ENCODE measurements around the gene GRIK4. TPM values are rescaled to one million over a fixed set of nuclear protein-coding genes. Genes with fewer than 3 reads are reported as not detected.
A peak's percentile ranks its signal among the peaks of the same experiment; 100 is the strongest.

GRIK4 gene
- total and polyA plus RNA-seq, 4 donors: 0.05 to 0.25 (median 0.06) TPM; not detected in 1

DNA sequence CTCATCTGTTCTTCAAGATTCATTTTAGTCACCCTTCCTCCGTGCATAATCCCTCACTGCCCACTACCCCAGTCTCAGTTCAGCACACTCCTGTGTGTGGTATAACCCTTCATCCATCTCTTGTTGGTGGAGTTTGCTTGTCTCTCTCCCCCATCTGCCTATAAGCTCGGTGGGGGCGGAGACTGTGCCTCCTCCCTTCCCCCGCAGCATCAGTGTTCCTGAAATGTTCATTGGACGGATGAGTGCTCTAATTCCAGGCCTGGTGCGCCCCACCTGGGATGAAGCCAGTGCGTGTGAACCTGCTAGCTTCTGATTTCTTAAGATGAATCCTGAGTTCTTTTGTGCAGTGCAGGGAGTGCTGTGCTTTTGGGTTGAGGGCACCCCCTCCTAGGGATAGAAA lies 100.0 kb downstream of the GRIK4 start:
- WGBS: 83% methylated on average over 7 of the region's 7 CpGs
- no peak overlapping the region for H3K9ac ChIP-seq (ENCODE audit: low read depth in 1 of 2, low read length in 2 of 2)
- peaks cover 1 to 6% (median 4%) of the 10 kb centered on the region in 4 donors for H3K4me1 ChIP-seq (ENCODE audit: control insufficient read depth in 4 of 4, insufficient read depth in 4 of 4, low read length in 3 of 4)
- H3K27me3 ChIP-seq (ENCODE audit: control insufficient read depth in 4 of 4, insufficient read depth in 4 of 4, low read length in 3 of 4): peaks cover 0 to 12% (median 6%) of the 10 kb centered on the region in 4 donors
- DNase-seq (ENCODE audit: low spot score): no peak
- H3K9me3 ChIP-seq (ENCODE audit: control insufficient read depth in 4 of 4, low read length in 3 of 4): no peaks in the 10 kb centered on the region
- TF ChIP-seq HNF4A (conservative IDR thresholded peaks at IDR 0.05): no peak
- TF ChIP-seq JUND (IDR thresholded peaks at IDR 0.05): no peak
- TF ChIP-seq, protein P1, sequence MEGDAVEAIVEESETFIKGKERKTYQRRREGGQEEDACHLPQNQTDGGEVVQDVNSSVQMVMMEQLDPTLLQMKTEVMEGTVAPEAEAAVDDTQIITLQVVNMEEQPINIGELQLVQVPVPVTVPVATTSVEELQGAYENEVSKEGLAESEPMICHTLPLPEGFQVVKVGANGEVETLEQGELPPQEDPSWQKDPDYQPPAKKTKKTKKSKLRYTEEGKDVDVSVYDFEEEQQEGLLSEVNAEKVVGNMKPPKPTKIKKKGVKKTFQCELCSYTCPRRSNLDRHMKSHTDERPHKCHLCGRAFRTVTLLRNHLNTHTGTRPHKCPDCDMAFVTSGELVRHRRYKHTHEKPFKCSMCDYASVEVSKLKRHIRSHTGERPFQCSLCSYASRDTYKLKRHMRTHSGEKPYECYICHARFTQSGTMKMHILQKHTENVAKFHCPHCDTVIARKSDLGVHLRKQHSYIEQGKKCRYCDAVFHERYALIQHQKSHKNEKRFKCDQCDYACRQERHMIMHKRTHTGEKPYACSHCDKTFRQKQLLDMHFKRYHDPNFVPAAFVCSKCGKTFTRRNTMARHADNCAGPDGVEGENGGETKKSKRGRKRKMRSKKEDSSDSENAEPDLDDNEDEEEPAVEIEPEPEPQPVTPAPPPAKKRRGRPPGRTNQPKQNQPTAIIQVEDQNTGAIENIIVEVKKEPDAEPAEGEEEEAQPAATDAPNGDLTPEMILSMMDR (IDR thresholded peaks at IDR 0.05; ENCODE audit: low read depth, low read length, missing input control): no peak
- no peak for TF ChIP-seq TAF1 (conservative IDR thresholded peaks at IDR 0.05)
- TF ChIP-seq, protein P2, sequence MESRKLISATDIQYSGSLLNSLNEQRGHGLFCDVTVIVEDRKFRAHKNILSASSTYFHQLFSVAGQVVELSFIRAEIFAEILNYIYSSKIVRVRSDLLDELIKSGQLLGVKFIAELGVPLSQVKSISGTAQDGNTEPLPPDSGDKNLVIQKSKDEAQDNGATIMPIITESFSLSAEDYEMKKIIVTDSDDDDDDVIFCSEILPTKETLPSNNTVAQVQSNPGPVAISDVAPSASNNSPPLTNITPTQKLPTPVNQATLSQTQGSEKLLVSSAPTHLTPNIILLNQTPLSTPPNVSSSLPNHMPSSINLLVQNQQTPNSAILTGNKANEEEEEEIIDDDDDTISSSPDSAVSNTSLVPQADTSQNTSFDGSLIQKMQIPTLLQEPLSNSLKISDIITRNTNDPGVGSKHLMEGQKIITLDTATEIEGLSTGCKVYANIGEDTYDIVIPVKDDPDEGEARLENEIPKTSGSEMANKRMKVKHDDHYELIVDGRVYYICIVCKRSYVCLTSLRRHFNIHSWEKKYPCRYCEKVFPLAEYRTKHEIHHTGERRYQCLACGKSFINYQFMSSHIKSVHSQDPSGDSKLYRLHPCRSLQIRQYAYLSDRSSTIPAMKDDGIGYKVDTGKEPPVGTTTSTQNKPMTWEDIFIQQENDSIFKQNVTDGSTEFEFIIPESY (IDR thresholded peaks at IDR 0.05): no peak
- TF ChIP-seq RXRA (IDR thresholded peaks at IDR 0.05): no peak
- H3K36me3 ChIP-seq (ENCODE audit: control insufficient read depth in 4 of 4, insufficient read depth in 3 of 4, low read depth in 1 of 4, low read length in 3 of 4): no peaks in the 10 kb centered on the region
- H3K27ac ChIP-seq (ENCODE audit: low read depth in 1 of 2, low read length in 2 of 2): no peak overlapping the region
- H3K4me3 ChIP-seq (ENCODE audit: low read depth in 1 of 3, low read length in 3 of 3): no peak overlapping the region

DNA sequence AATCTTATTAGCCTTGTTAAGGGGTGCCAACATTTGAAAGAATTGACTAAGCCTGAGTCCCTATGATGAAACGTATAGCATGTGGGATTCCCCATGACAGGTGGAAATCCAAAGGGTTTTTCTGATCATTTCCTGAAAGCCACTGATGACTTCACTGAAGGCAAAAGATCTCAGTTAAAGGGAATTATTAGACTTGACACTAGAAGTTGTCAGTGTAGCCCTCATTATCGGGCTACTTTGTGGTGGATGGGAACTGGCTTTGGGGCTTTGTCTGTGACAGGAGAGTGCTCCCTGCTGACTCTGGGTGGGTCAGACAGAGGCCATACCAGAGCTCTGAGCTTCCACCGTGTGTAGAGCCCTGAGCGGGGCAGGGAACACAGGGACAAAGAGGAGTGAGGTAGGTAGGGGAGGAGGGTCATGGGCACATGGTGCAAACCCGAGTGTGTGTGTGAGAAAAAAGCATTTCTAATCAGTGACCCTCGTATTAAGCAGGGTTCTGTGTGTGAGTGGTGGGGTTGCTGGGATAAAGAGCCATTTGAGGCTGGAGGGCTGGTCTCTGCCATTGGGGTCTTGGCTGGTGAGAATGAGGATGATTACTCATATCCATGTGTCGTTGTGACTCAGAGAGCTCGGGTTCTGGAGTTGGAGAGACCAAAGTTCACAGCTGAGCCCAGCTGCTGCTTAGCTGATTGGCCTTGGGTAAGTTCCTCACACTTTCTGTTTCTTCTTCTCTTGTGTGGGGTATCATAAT lies 101.1 kb downstream of the GRIK4 start:
- no peak for DNase-seq (ENCODE audit: low spot score)
- Histone ChIP-seq H3K27ac (ENCODE audit: low read depth in 1 of 2, low read length in 2 of 2) (no peak overlapping the region), H3K9ac (ENCODE audit: low read depth in 1 of 2, low read length in 2 of 2) (no peak overlapping the region), H3K4me1 (ENCODE audit: control insufficient read depth in 4 of 4, insufficient read depth in 4 of 4, low read length in 3 of 4) (peaks cover 1 to 6% (median 4%) of the 10 kb centered on the region in 4 donors), H3K36me3 (ENCODE audit: control insufficient read depth in 4 of 4, insufficient read depth in 3 of 4, low read depth in 1 of 4, low read length in 3 of 4) (no peaks in the 10 kb centered on the region), H3K4me3 (ENCODE audit: low read depth in 1 of 3, low read length in 3 of 3) (no peak overlapping the region), H3K9me3 (ENCODE audit: control insufficient read depth in 4 of 4, low read length in 3 of 4) (no peaks in the 10 kb centered on the region), H3K27me3 (ENCODE audit: control insufficient read depth in 4 of 4, insufficient read depth in 4 of 4, low read length in 3 of 4) (peaks cover 0 to 12% (median 6%) of the 10 kb centered on the region in 4 donors)
- TF ChIP-seq SP1 (IDR thresholded peaks at IDR 0.05) (no peak), YY1 (IDR thresholded peaks at IDR 0.05) (no peak), RXRA (IDR thresholded peaks at IDR 0.05) (no peak), HNF4A (conservative IDR thresholded peaks at IDR 0.05) (peak in 1 of 2 donors; percentile 10)
- TF ChIP-seq, protein P1 (IDR thresholded peaks at IDR 0.05; ENCODE audit: low read depth, low read length, missing input control): no peak
- 48% methylated on average over 8 of the region's 8 CpGs for WGBS

Data from liver (tissue), 9 donors.